MCF 10A (cell line): ENCODE measurements around the gene SLC35D3. TPM values are rescaled to one million over a fixed set of nuclear protein-coding genes. Genes with fewer than 3 reads are reported as not detected.

Source experiments
- BruUV-seq: library from RNA; stranded (reverse); fragments of 400-500 nt; replicated peaks from 2 replicates; lab custom pipeline; 2021; lab: Mats Ljungman, UMichigan
- CTCF ChIA-PET: fragments of 300-600 bp; sonication (Branson Sonifier 250); formaldehyde crosslinking; extraction: SDS; loops from one replicate; lab custom pipeline; 2021; ENCODE audit warnings: antibody characterized with exemption, inconsistent platforms; lab: Yijun Ruan, JAX
- POLR2A ChIA-PET: fragments of 300-600, 350-650 bp; sonication (Branson Sonifier 250); formaldehyde crosslinking; extraction: SDS; loops from one replicate; lab custom pipeline; 2020; ENCODE audit warnings: antibody characterized with exemption, inconsistent platforms; lab: Yijun Ruan, JAX
- DNase-seq: peaks from one replicate; pipeline ENCODE4 v3.0.0-alpha.2; 2018; ENCODE audit not compliant: unreplicated experiment
- H3K27ac Mint-ChIP-seq: one replicate; pipeline ENCODE4 v1.8.0; 2022; ENCODE audit warnings: mild to moderate bottlenecking, low read depth, mixed read lengths; ENCODE audit not compliant: unreplicated experiment
- H3K27me3 Mint-ChIP-seq: one replicate; pipeline ENCODE4 v1.8.0; 2022; ENCODE audit warnings: mixed read lengths; ENCODE audit not compliant: insufficient read depth, unreplicated experiment
- H3K36me3 Mint-ChIP-seq: one replicate; pipeline ENCODE4 v1.8.0; 2022; ENCODE audit warnings: mild to moderate bottlenecking, moderate library complexity, mixed read lengths; ENCODE audit not compliant: insufficient read depth, unreplicated experiment
- H3K4me1 Mint-ChIP-seq: one replicate; pipeline ENCODE4 v1.8.0; 2022; ENCODE audit warnings: mixed read lengths; ENCODE audit not compliant: insufficient read depth, unreplicated experiment
- H3K4me3 Mint-ChIP-seq: one replicate; pipeline ENCODE4 v1.8.0; 2022; ENCODE audit warnings: mild to moderate bottlenecking, moderate library complexity, mixed read lengths; ENCODE audit not compliant: unreplicated experiment
- H3K9me3 Mint-ChIP-seq: one replicate; pipeline ENCODE4 v1.8.0; 2022; ENCODE audit warnings: mixed read lengths; ENCODE audit not compliant: unreplicated experiment
- intact Hi-C: fragments of 100-400 bp; cut with micrococcal nuclease; formaldehyde crosslinking; loops from 2 replicates; pipeline ENCODE4 v1.14.1; 2022
- total RNA-seq: library from RNA; stranded (reverse); gene quantifications from 2 replicates; pipeline ENCODE4 v1.2.3, GENCODE V29; 2022
- TF ChIP-seq, protein P1 (sequence below): fragments of 200-600 bp; IDR thresholded peaks from one replicate; pipeline ENCODE4 v1.8.0; 2022; ENCODE audit warnings: antibody characterized with exemption, mild to moderate bottlenecking; ENCODE audit not compliant: unreplicated experiment

SLC35D3 gene
- total RNA-seq, 1 experiment from 2014 or later: not detected

DNA sequence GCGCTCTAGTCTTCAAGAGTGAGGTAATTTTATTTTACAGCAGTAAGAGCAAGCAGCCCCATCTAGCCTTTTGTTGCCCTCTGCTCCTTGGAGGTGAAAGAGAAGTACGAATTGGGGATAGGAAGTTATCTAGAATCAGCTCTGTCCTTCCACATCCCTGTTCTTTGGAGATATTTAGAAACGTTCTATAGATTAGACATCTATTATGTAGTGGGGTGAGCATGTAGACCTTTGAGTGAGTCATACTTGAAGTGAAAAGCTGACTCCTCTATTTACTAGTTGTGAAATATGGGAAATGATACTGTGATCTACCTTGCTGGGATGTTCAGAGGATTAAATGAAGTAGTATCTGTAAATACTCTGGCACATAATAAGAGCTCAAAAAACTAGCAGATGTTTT is 36.0 kb upstream of the SLC35D3 start:
- BruUV-seq: no TSS peak
- TF ChIP-seq, protein P1, sequence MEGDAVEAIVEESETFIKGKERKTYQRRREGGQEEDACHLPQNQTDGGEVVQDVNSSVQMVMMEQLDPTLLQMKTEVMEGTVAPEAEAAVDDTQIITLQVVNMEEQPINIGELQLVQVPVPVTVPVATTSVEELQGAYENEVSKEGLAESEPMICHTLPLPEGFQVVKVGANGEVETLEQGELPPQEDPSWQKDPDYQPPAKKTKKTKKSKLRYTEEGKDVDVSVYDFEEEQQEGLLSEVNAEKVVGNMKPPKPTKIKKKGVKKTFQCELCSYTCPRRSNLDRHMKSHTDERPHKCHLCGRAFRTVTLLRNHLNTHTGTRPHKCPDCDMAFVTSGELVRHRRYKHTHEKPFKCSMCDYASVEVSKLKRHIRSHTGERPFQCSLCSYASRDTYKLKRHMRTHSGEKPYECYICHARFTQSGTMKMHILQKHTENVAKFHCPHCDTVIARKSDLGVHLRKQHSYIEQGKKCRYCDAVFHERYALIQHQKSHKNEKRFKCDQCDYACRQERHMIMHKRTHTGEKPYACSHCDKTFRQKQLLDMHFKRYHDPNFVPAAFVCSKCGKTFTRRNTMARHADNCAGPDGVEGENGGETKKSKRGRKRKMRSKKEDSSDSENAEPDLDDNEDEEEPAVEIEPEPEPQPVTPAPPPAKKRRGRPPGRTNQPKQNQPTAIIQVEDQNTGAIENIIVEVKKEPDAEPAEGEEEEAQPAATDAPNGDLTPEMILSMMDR: no peak
- ChIA-PET POLR2A (interaction anchor here (0.7 to 1.6 kb wide), 3 partner anchors 19 to 329 kb away, joined by 3 to 4 read pairs (median 4); no protein-coding TSS in a partner anchor), CTCF (interaction anchor here (0.6 to 1.2 kb wide), 3 partner anchors 63 to 290 kb away, joined by 3 to 4 read pairs (median 3); no protein-coding TSS in a partner anchor)
- H3K4me3 Mint-ChIP-seq: no peak overlapping the region
- H3K36me3 Mint-ChIP-seq: no peaks in the 10 kb centered on the region
- no peaks in the 10 kb centered on the region for H3K27me3 Mint-ChIP-seq
- peak; percentile 57 for DNase-seq
- H3K4me1 Mint-ChIP-seq: no peaks in the 10 kb centered on the region
- H3K9me3 Mint-ChIP-seq: no peaks in the 10 kb centered on the region
- H3K27ac Mint-ChIP-seq: no peak overlapping the region
- intact Hi-C loops: no loop called here

DNA sequence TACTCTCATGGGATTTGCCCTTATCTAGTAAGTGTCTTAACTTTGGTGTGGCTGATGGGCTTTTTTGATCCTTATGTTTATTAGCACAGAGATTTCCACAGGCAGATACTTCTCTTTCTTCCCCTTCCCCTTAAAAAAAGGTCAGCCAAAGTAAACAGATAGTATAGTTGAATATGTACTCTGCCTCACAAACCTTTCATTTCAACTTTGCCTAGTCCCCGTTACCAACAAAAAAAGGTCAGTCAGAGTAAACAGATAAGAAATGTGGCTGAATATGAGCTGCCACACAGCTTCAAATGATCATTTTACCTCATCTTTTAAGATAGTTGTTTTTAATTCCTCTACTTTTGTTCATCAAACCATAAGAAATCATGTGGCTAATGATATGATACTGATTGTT is 34.1 kb upstream of the SLC35D3 start:
- POLR2A ChIA-PET: no interaction called here
- Mint-ChIP-seq H3K9me3 (no peaks in the 10 kb centered on the region), H3K27me3 (no peaks in the 10 kb centered on the region), H3K27ac (no peak overlapping the region), H3K36me3 (no peaks in the 10 kb centered on the region), H3K4me3 (no peak overlapping the region), H3K4me1 (no peaks in the 10 kb centered on the region)
- CTCF ChIA-PET: no interaction called here
- TF ChIP-seq, protein P1: no peak
- no TSS peak for BruUV-seq
- intact Hi-C loops: no loop called here
- no peak for DNase-seq

DNA sequence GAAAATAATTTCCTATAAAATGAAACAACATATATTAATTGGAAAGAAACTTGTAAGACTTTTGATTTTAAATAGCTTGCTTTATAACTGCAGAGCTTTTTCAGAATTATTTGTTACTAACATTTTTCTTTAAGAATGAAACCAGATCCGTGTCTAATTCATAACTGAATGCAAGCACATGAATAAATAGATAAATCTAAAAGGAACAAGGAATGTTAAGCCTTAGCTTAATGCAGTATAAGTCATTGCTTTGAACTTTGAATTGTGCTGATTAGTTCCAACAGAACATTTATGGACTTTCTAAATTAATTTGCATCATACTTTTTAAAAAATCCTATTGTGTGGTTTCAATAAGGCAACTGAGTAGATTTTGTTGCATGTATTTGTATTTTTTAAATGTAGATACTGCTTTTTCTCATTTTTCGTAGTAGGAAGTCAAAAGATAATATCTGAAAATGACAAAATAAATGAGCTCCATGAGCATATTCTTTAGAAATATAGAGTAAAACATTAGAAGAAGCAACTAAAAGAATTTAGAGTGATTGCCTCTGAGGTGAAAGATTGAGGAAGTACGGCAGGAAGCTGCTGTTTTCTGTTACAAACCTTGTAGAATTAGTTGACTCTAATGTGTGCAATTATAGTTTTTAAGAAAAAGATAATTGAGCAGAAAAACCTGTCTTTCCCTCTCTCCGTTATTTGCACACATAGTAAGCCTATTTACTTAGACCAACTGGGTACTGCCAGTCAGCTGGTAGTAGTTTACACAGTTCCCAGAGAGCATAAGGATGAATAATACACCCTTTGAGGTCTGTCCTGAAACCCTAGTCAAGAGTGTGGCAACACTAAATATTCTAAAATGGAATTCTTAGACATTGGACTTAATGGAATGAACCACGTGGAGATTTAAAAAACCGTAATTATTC is 32.6 kb upstream of the SLC35D3 start:
- no peak for DNase-seq
- H3K36me3 Mint-ChIP-seq: no peaks in the 10 kb centered on the region

More for the DNA sequence above, 32.6 kb upstream of the SLC35D3 start:
- intact Hi-C loops: no loop called here
- no peaks in the 10 kb centered on the region for H3K9me3 Mint-ChIP-seq
- no peak overlapping the region for H3K4me3 Mint-ChIP-seq
- BruUV-seq: no TSS peak
- H3K27ac Mint-ChIP-seq: no peak overlapping the region
- H3K4me1 Mint-ChIP-seq: no peaks in the 10 kb centered on the region
- no peaks in the 10 kb centered on the region for H3K27me3 Mint-ChIP-seq
- ChIA-PET POLR2A (interaction anchor here (0.7 to 1.1 kb wide), 3 partner anchors 27 to 599 kb away, joined by 3 read pairs; no protein-coding TSS in a partner anchor), CTCF (interaction anchor here (0.6 to 1.8 kb wide), 4 partner anchors 44 to 483 kb away, joined by 3 to 4 read pairs (median 3); no protein-coding TSS in a partner anchor)
- TF ChIP-seq, protein P1: no peak
